Measurements from ENCODE around the gene PATJ.

- TF ChIP-seq EP300 (IDR thresholded peaks at IDR 0.05) (no peak), POLR2AphosphoS5 (IDR thresholded peaks at IDR 0.05) (no peak), CTCF (IDR thresholded peaks at IDR 0.05) (no peak), POLR2A (IDR thresholded peaks at IDR 0.05; ENCODE audit: low read depth) (no peak)
Observed at GRCh38 chr1:62011006-62011405, 268.7 kb downstream of the PATJ start.

Data from esophagus muscularis mucosa (tissue), 4 donors.